ENCODE data around the gene ATRN. TPM values are rescaled to one million over a fixed set of nuclear protein-coding genes. Genes with fewer than 3 reads are reported as not detected.

Gene ATRN
- total and polyA plus RNA-seq, 7 donors = 1.2 to 16.1 (median 11.4) TPM

- H3K4me3 ChIP-seq = no peak overlapping the region
- no peak for DNase-seq
- H3K27ac ChIP-seq = no peak overlapping the region
- peaks cover 0 to 12% (median 11%) of the 10 kb centered on the region in 4 donors for H3K4me1 ChIP-seq
- 65 to 86% methylated on average over 5 of the region's 5 CpGs for WGBS, 2 donors
- intact Hi-C loops (cut with DNase I) = no loop called here
- H3K27me3 ChIP-seq = no peaks in the 10 kb centered on the region
- no peaks in the 10 kb centered on the region for H3K36me3 ChIP-seq
- TF ChIP-seq CTCF (IDR thresholded peaks at IDR 0.05) (no peak), POLR2A (IDR thresholded peaks at IDR 0.05) (no peak), POLR2AphosphoS5 (IDR thresholded peaks at IDR 0.05) (no peak), EP300 (IDR thresholded peaks at IDR 0.05) (no peak)
- no peaks in the 10 kb centered on the region for H3K9me3 ChIP-seq
Measured at GRCh38 chr20:3477861-3478544, 7.2 kb downstream of the ATRN start.

- 89 to 92% methylated on average over 2 of the region's 2 CpGs for WGBS, 2 donors
- TF ChIP-seq POLR2A (IDR thresholded peaks at IDR 0.05) = no peak
- no peak overlapping the region for H3K4me3 ChIP-seq
- no peaks in the 10 kb centered on the region for H3K9me3 ChIP-seq
- H3K27ac ChIP-seq = no peak overlapping the region
- DNase-seq = no peak
- no peaks in the 10 kb centered on the region for H3K36me3 ChIP-seq
- no peaks in the 10 kb centered on the region for H3K27me3 ChIP-seq
- intact Hi-C loops (cut with DNase I) = no loop called here
- peaks cover 0 to 13% (median 6%) of the 10 kb centered on the region in 4 donors for H3K4me1 ChIP-seq
Measured at GRCh38 chr20:3479025-3479424, 8.2 kb downstream of the ATRN start.

- TF ChIP-seq EP300 (IDR thresholded peaks at IDR 0.05) (no peak), POLR2AphosphoS5 (IDR thresholded peaks at IDR 0.05) (no peak)
- Histone ChIP-seq H3K4me3 (no peak overlapping the region), H3K27ac (no peak overlapping the region), H3K36me3 (no peaks in the 10 kb centered on the region), H3K4me1 (peaks cover 0 to 20% (median 6%) of the 10 kb centered on the region in 4 donors), H3K9me3 (no peaks in the 10 kb centered on the region), H3K27me3 (no peaks in the 10 kb centered on the region)
- intact Hi-C loops (cut with DNase I) = no loop called here
- WGBS, 2 donors = 91 to 94% methylated on average over 11 of the region's 11 CpGs
- DNase-seq = no peak
Measured at GRCh38 chr20:3479759-3480615, 9.2 kb downstream of the ATRN start.

DNA sequence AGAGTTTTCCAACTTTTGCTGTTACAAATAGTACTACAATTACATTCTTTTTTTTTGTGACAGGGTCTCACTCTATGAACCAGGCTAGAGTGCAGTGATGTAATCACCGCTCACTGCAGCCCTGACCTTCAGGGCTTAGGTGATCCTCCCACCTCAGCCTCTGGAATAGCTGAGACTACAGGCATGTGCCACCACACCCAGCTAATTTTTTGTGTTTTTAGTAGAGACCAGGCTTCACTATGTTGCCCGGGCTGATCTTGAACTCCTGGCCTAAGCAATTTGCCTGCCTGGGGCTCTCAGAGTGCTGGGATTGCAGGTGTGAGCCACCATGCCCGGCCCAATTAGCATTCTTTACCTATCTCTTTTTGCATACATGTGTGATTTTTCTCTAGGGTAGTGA is 12.5 kb downstream of the ATRN start:
- no peak for DNase-seq
- Histone ChIP-seq H3K27me3 (no peaks in the 10 kb centered on the region), H3K36me3 (no peaks in the 10 kb centered on the region), H3K4me3 (no peak overlapping the region), H3K4me1 (peaks cover 0 to 20% (median 6%) of the 10 kb centered on the region in 4 donors), H3K27ac (no peak overlapping the region), H3K9me3 (no peaks in the 10 kb centered on the region)
- WGBS, 2 donors = 81 to 92% methylated on average over 3 of the region's 3 CpGs
- intact Hi-C loops (cut with DNase I) = no loop called here
- no peak for TF ChIP-seq POLR2AphosphoS5 (IDR thresholded peaks at IDR 0.05)
- TF ChIP-seq CTCF (IDR thresholded peaks at IDR 0.05) = no peak
- no peak for TF ChIP-seq POLR2A (IDR thresholded peaks at IDR 0.05)
- no peak for TF ChIP-seq EP300 (IDR thresholded peaks at IDR 0.05)

GRCh38 chr20:3483784-3484183 is 13.0 kb downstream of the ATRN start:
- Histone ChIP-seq H3K27me3 (no peaks in the 10 kb centered on the region), H3K36me3 (no peaks in the 10 kb centered on the region), H3K4me1 (peaks cover 0 to 20% (median 6%) of the 10 kb centered on the region in 4 donors), H3K27ac (no peak overlapping the region), H3K9me3 (no peaks in the 10 kb centered on the region), H3K4me3 (no peak overlapping the region)
- 76 to 79% methylated on average over 1 of the region's 1 CpG for WGBS, 2 donors
- intact Hi-C loops (cut with DNase I) = no loop called here
- TF ChIP-seq POLR2A (IDR thresholded peaks at IDR 0.05) = no peak
- no peak for TF ChIP-seq POLR2AphosphoS5 (IDR thresholded peaks at IDR 0.05)
- TF ChIP-seq CTCF (IDR thresholded peaks at IDR 0.05) = no peak
- TF ChIP-seq EP300 (IDR thresholded peaks at IDR 0.05) = no peak
- DNase-seq = no peak

Data from sigmoid colon (tissue), 7 donors.